GM12891 (cell line): ENCODE data around the gene SYNPO.

Experiments used
- POLR2A ChIP-seq: IDR thresholded peaks from 2 replicates; pipeline ENCODE4 v1.6.1; 2011; ENCODE audit warnings: low read depth, low read length, control low read depth
- POLR2AphosphoS5 ChIP-seq: IDR thresholded peaks from 2 replicates; pipeline ENCODE4 v1.6.1; 2011; ENCODE audit warnings: low read depth, low read length, control low read depth
- TAF1 ChIP-seq: IDR thresholded peaks from 2 replicates; pipeline ENCODE4 v1.6.1; 2011; ENCODE audit warnings: low read depth, low read length, control low read depth

DNA sequence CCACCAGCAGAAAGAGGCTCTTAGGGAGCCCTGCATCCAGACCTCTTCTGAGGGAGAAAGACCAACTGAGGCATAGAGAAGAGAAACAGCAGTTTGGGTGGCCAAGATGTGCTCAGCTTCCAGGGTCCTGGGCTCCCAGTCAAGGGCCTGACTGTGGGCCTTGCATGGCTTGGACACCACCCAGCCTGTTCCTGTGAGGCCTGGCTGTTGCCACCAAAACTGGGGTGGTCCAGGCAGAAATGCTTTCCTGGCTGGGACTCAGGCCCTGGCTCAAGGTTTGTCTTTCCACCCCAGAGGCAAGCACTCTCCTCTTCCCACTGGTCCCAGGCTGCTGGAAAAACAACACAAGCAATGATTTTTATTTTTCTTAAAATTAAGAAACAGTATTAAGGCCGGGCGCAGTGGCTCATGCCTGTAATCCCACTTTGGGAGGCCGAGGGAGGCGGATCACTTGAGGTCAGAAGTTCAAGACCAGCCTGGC, 33.9 kb downstream of the SYNPO start:
- no peak for TF ChIP-seq TAF1
- TF ChIP-seq POLR2AphosphoS5, result no peak
- no peak for TF ChIP-seq POLR2A
